HFFc6 (cell line): ENCODE measurements around the gene ITGB5. TPM values are rescaled to one million over a fixed set of nuclear protein-coding genes. Genes with fewer than 3 reads are reported as not detected.

ENCODE experiments used
- DNase-seq: peaks from one replicate; pipeline ENCODE4 v3.0.0-alpha.2; 2018
- H3K27ac Mint-ChIP-seq: 2 replicates; pipeline ENCODE4 v1.8.0; 2020; ENCODE audit warnings: mild to moderate bottlenecking, mixed read lengths
- H3K27me3 Mint-ChIP-seq: 2 replicates; pipeline ENCODE4 v1.8.0; 2021; ENCODE audit warnings: mild to moderate bottlenecking, moderate library complexity, mixed read lengths; ENCODE audit not compliant: insufficient read depth
- H3K36me3 Mint-ChIP-seq: 2 replicates; pipeline ENCODE4 v1.8.0; 2021; ENCODE audit warnings: low read depth, mixed read lengths
- H3K4me1 Mint-ChIP-seq: 2 replicates; pipeline ENCODE4 v1.8.0; 2020; ENCODE audit warnings: low read depth, mixed read lengths
- H3K4me3 Mint-ChIP-seq: 2 replicates; pipeline ENCODE4 v1.8.0; 2020; ENCODE audit warnings: mild to moderate bottlenecking, moderate library complexity, mixed read lengths
- H3K9me3 Mint-ChIP-seq: 2 replicates; pipeline ENCODE4 v1.8.0; 2020; ENCODE audit warnings: mild to moderate bottlenecking, mixed read lengths
- total RNA-seq, 6 experiments: library from RNA; stranded (reverse); fragmentation: NEBNext Ultra II Directional; extraction: Animal tissue kit (Norgen Biotek cat#: 25700); gene quantifications; 2 replicates in 1 of 6; 3 replicates in 5 of 6; pipeline ENCODE4 v1.2.3, GENCODE V29; 2021
- TF ChIP-seq, protein P1 (sequence below): fragments of 200-600 bp; sonication (generic); IDR thresholded peaks from 2 replicates; pipeline ENCODE4 v1.5.0; 2021; ENCODE audit warnings: antibody characterized with exemption, mild to moderate bottlenecking

The ITGB5 gene
- total RNA-seq, 6 experiments from 2014 or later = 203 to 332 (median 220) TPM

DNA sequence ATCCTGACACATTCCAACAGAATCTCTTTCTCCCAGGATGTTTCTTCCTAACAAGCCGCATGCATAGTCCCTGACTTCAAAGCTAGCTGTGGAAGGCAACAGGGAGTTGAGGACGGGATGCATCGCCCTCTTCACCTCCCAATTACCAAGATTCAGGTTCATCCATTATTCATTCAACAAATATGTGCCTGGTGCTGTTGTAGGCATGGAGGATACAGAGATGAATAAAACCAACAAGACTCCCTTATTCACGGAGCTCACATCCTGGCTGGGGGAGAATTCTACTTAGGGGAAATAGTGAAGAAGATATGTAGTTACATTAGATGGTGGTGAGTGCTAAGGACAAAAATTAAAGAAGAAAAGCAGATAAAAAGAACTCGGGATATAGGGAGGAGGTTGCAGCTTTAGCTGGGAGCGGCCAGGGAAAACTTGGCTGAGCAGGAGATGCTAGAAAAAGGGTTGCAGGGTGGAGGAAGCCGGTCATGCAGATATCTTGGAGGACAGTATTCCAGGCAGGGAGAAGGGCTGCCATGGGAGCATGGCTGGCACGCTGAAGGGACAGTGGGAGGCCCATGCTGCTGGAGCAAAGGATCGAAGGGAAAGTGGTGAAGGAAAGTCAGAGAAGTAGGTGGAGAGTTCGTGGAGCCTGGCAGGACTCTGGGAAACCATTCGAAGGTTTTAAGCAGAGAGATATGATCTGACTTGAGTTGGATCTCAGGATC lies 5.0 kb downstream of the ITGB5 start:
- TF ChIP-seq, protein P1, sequence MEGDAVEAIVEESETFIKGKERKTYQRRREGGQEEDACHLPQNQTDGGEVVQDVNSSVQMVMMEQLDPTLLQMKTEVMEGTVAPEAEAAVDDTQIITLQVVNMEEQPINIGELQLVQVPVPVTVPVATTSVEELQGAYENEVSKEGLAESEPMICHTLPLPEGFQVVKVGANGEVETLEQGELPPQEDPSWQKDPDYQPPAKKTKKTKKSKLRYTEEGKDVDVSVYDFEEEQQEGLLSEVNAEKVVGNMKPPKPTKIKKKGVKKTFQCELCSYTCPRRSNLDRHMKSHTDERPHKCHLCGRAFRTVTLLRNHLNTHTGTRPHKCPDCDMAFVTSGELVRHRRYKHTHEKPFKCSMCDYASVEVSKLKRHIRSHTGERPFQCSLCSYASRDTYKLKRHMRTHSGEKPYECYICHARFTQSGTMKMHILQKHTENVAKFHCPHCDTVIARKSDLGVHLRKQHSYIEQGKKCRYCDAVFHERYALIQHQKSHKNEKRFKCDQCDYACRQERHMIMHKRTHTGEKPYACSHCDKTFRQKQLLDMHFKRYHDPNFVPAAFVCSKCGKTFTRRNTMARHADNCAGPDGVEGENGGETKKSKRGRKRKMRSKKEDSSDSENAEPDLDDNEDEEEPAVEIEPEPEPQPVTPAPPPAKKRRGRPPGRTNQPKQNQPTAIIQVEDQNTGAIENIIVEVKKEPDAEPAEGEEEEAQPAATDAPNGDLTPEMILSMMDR = no peak
- DNase-seq = peak; percentile 42
- no peaks in the 10 kb centered on the region for H3K9me3 Mint-ChIP-seq
- H3K27ac Mint-ChIP-seq = peak overlapping the region; percentile 76
- peaks cover 78% of the 10 kb centered on the region for H3K4me1 Mint-ChIP-seq
- no peaks in the 10 kb centered on the region; the same call in 1 of the 2 replicates for H3K27me3 Mint-ChIP-seq
- H3K4me3 Mint-ChIP-seq = peak overlapping the region; percentile 44
- 0 out of 2 replicates have a peak, but pooled peaks cover 6% of the 10 kb centered on the region for H3K36me3 Mint-ChIP-seq

DNA sequence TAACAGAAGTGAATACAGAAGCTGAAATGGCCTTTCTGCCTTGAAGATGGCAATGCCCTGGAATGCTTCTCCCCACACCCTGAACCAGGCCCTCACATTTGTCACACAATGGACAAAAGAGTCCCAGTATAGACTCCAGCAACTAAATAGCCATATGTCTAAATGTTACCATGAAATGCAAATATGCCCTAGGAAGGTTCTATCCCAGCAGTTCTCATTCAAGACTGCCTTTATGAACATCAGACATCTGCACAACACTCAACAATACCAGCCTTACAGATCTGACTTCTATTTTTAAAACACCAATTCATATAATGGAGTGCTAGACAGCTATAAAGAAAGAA lies 7.9 kb downstream of the ITGB5 start:
- H3K9me3 Mint-ChIP-seq = no peaks in the 10 kb centered on the region
- H3K27me3 Mint-ChIP-seq = no peaks in the 10 kb centered on the region; the same call in 1 of the 2 replicates
- H3K36me3 Mint-ChIP-seq = peaks cover 9% of the 10 kb centered on the region; the same call in 1 of the 2 replicates
- H3K4me3 Mint-ChIP-seq = peak overlapping the region; percentile 71
- DNase-seq = no peak
- H3K27ac Mint-ChIP-seq = peak overlapping the region; percentile 94
- H3K4me1 Mint-ChIP-seq = peaks cover 85% of the 10 kb centered on the region
- TF ChIP-seq, protein P1 = no peak

DNA sequence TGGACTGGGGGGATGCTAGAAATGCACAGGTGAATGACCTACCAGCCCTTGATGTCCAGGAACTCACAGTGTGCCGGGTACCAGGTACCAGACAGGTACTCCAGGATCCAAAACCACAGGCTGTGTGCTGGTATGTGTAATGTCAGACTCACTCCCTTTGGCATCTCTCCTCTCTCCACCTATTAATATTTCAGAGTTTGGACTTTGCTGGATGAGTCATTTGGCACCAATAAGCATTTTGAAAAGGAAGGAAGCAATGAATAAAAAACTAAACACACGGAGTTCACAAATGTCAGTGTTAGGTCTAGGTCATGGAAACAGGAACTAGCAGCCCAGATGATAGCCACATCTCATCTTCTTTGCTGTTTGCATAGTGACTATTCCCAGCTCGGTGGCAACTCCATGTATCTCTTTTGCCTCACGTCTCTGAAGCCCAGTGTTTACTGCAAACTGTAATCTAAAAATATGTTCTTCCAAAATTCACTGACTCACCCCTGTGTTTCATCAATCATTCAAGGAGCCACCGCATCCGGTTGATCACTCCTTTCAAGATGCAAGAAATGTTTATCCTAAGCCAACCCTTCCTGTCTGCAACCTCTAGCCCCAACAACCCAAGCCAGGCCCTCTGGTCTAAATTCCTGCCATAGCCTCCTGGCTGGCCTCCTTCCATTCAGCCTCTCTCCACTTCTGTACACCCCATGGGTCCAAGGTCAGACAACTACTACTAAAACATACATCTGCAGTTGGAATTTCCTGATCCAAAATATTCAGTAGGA lies 8.4 kb downstream of the ITGB5 start:
- H3K36me3 Mint-ChIP-seq = peaks cover 8% of the 10 kb centered on the region; the same call in 1 of the 2 replicates
- peaks cover 85% of the 10 kb centered on the region for H3K4me1 Mint-ChIP-seq
- TF ChIP-seq, protein P1 = no peak
- peak overlapping the region; percentile 94 for H3K27ac Mint-ChIP-seq
- H3K27me3 Mint-ChIP-seq = no peaks in the 10 kb centered on the region
- no peaks in the 10 kb centered on the region for H3K9me3 Mint-ChIP-seq
- peak overlapping the region; percentile 71 for H3K4me3 Mint-ChIP-seq
- peak; percentile 94 for DNase-seq

DNA sequence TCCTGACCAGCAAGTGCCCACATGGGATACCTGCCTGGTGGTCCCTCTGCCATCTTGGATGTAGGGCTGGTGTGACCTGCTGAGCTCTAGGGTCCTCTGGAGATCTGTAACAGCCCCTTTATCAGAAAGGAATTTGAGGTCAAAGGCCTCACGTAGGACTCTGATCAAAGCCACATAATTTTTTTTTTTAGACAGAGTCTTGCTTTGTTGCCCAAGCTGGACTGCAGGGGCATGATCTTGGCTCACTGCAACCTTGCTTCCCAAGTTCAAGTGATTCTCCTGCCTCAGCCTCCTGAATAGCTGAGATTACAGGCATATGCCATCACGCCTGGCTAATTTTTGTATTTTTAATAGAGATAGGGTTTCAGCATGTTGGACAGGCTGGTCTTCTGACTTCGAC lies 9.5 kb downstream of the ITGB5 start:
- Mint-ChIP-seq H3K27me3 (no peaks in the 10 kb centered on the region), H3K27ac (peak overlapping the region; percentile 94), H3K4me1 (peaks cover 85% of the 10 kb centered on the region), H3K36me3 (peaks cover 11% of the 10 kb centered on the region), H3K9me3 (no peaks in the 10 kb centered on the region), H3K4me3 (peak overlapping the region; percentile 7; the same call in 1 of the 2 replicates)
- TF ChIP-seq, protein P1 = no peak
- no peak for DNase-seq

DNA sequence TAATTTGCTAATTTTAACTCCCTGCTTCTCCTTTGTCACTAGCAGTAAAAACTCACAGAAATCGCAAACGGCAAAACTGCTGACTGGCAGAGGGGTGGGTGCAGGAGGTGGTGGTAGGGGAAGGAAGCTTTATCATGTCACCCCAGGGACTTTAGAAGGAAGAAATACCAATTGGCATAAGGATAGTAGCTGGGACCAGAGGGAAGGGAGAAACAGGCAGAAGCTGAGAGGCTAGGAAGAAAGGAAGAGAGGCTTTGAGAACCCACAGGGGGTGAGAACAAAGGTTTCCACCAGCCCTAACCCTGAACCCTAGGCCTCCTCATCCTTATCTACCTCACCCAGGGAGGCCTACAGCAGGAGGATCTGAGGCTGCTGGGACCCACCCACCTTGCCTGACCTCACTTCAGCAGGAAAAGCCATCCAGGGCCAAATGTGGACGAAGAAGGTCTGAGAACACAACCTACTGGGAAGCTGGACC lies 10.7 kb downstream of the ITGB5 start:
- H3K27ac Mint-ChIP-seq = no peak overlapping the region
- H3K4me1 Mint-ChIP-seq = peaks cover 77% of the 10 kb centered on the region
- peaks cover 18% of the 10 kb centered on the region for H3K36me3 Mint-ChIP-seq
- DNase-seq = no peak
- TF ChIP-seq, protein P1 = no peak
- H3K4me3 Mint-ChIP-seq = no peak overlapping the region
- H3K9me3 Mint-ChIP-seq = no peaks in the 10 kb centered on the region
- H3K27me3 Mint-ChIP-seq = no peaks in the 10 kb centered on the region
